ENCODE data around the gene ZBP1. TPM values are rescaled to one million over a fixed set of nuclear protein-coding genes. Genes with fewer than 3 reads are reported as not detected.

The ZBP1 gene
- total RNA-seq = not detected in 2 replicates

GRCh38 chr20:57620274-57620990 is at the start of gene ZBP1:
Gene ZBP1, minus strand, starts transcription at chr20:57620426. Its CDS starts 131 bp downstream, at chr20:57620295.

GRCh38 chr20:57560554-57561355 is 59.5 kb downstream of the ZBP1 start, which contains the start of gene PCK1:
Gene PCK1, plus strand, starts transcription at chr20:57561110. Its CDS starts 302 bp downstream, at chr20:57561412.

Other genes with a start within 250 kb of the ZBP1 start
- gene RBM38, start 229.0 kb downstream of the ZBP1 start, total RNA-seq = 14.2 and 19.8 TPM in 2 replicates
- gene CTCFL, start 95.3 kb downstream of the ZBP1 start, total RNA-seq = not detected in 2 replicates
- gene PCK1, start 59.3 kb downstream of the ZBP1 start, total RNA-seq = not detected in 2 replicates
- gene PMEPA1, start 89.6 kb upstream of the ZBP1 start, total RNA-seq = 28.1 and 52.5 TPM in 2 replicates

All from airway epithelial cell (primary cell).